ENCODE results near the gene FNBP1L.

DNA sequence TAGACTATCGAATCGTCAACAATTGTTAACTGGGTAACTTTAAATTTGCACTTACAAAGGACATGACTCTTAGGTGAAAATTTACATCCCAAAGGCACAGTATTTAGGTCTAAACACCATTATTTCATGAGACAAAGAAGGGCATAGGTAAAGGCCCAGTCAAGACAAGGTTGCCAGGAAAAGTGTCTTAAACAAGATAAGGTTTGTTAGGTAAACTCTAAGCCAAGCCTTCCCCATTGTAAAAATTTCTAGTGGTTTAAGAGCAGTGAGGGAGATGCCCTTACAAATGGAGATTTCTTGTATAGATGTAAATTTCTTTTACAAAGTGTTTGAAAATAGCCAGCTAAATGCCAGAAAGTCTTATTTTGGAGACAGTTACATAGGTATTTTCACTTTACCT is 36.9 kb upstream of the FNBP1L start:
- TF ChIP-seq EZH2 (IDR thresholded peaks at IDR 0.05; ENCODE audit: low read depth, unreplicated experiment) (no peak), EZH2phosphoT487 (IDR thresholded peaks at IDR 0.05; ENCODE audit: unreplicated experiment) (no peak), ZNF114 (CRISPR knock-in tag; IDR thresholded peaks at IDR 0.05) (no peak), CREB1 (CRISPR knock-in tag; IDR thresholded peaks at IDR 0.05; ENCODE audit: low read depth) (no peak), POLR2AphosphoS5 (IDR thresholded peaks at IDR 0.05; ENCODE audit: low read depth) (no peak), JUNB (IDR thresholded peaks at IDR 0.05; ENCODE audit: unreplicated experiment) (no peak), STAT1 (IDR thresholded peaks at IDR 0.05; ENCODE audit: unreplicated experiment) (no peak), NANOG (IDR thresholded peaks at IDR 0.05; ENCODE audit: borderline replicate concordance) (peak; percentile 72)
- TF ChIP-seq, protein P1, sequence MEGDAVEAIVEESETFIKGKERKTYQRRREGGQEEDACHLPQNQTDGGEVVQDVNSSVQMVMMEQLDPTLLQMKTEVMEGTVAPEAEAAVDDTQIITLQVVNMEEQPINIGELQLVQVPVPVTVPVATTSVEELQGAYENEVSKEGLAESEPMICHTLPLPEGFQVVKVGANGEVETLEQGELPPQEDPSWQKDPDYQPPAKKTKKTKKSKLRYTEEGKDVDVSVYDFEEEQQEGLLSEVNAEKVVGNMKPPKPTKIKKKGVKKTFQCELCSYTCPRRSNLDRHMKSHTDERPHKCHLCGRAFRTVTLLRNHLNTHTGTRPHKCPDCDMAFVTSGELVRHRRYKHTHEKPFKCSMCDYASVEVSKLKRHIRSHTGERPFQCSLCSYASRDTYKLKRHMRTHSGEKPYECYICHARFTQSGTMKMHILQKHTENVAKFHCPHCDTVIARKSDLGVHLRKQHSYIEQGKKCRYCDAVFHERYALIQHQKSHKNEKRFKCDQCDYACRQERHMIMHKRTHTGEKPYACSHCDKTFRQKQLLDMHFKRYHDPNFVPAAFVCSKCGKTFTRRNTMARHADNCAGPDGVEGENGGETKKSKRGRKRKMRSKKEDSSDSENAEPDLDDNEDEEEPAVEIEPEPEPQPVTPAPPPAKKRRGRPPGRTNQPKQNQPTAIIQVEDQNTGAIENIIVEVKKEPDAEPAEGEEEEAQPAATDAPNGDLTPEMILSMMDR (conservative IDR thresholded peaks at IDR 0.05; ENCODE audit: low read depth in 2 of 2), result no peak
- TF ChIP-seq, protein P2, sequence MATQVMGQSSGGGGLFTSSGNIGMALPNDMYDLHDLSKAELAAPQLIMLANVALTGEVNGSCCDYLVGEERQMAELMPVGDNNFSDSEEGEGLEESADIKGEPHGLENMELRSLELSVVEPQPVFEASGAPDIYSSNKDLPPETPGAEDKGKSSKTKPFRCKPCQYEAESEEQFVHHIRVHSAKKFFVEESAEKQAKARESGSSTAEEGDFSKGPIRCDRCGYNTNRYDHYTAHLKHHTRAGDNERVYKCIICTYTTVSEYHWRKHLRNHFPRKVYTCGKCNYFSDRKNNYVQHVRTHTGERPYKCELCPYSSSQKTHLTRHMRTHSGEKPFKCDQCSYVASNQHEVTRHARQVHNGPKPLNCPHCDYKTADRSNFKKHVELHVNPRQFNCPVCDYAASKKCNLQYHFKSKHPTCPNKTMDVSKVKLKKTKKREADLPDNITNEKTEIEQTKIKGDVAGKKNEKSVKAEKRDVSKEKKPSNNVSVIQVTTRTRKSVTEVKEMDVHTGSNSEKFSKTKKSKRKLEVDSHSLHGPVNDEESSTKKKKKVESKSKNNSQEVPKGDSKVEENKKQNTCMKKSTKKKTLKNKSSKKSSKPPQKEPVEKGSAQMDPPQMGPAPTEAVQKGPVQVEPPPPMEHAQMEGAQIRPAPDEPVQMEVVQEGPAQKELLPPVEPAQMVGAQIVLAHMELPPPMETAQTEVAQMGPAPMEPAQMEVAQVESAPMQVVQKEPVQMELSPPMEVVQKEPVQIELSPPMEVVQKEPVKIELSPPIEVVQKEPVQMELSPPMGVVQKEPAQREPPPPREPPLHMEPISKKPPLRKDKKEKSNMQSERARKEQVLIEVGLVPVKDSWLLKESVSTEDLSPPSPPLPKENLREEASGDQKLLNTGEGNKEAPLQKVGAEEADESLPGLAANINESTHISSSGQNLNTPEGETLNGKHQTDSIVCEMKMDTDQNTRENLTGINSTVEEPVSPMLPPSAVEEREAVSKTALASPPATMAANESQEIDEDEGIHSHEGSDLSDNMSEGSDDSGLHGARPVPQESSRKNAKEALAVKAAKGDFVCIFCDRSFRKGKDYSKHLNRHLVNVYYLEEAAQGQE (IDR thresholded peaks at IDR 0.05; ENCODE audit: unreplicated experiment), result no peak
- TF ChIP-seq, protein P3, sequence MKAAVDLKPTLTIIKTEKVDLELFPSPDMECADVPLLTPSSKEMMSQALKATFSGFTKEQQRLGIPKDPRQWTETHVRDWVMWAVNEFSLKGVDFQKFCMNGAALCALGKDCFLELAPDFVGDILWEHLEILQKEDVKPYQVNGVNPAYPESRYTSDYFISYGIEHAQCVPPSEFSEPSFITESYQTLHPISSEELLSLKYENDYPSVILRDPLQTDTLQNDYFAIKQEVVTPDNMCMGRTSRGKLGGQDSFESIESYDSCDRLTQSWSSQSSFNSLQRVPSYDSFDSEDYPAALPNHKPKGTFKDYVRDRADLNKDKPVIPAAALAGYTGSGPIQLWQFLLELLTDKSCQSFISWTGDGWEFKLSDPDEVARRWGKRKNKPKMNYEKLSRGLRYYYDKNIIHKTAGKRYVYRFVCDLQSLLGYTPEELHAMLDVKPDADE (IDR thresholded peaks at IDR 0.05), result no peak
- TF ChIP-seq, protein P4, sequence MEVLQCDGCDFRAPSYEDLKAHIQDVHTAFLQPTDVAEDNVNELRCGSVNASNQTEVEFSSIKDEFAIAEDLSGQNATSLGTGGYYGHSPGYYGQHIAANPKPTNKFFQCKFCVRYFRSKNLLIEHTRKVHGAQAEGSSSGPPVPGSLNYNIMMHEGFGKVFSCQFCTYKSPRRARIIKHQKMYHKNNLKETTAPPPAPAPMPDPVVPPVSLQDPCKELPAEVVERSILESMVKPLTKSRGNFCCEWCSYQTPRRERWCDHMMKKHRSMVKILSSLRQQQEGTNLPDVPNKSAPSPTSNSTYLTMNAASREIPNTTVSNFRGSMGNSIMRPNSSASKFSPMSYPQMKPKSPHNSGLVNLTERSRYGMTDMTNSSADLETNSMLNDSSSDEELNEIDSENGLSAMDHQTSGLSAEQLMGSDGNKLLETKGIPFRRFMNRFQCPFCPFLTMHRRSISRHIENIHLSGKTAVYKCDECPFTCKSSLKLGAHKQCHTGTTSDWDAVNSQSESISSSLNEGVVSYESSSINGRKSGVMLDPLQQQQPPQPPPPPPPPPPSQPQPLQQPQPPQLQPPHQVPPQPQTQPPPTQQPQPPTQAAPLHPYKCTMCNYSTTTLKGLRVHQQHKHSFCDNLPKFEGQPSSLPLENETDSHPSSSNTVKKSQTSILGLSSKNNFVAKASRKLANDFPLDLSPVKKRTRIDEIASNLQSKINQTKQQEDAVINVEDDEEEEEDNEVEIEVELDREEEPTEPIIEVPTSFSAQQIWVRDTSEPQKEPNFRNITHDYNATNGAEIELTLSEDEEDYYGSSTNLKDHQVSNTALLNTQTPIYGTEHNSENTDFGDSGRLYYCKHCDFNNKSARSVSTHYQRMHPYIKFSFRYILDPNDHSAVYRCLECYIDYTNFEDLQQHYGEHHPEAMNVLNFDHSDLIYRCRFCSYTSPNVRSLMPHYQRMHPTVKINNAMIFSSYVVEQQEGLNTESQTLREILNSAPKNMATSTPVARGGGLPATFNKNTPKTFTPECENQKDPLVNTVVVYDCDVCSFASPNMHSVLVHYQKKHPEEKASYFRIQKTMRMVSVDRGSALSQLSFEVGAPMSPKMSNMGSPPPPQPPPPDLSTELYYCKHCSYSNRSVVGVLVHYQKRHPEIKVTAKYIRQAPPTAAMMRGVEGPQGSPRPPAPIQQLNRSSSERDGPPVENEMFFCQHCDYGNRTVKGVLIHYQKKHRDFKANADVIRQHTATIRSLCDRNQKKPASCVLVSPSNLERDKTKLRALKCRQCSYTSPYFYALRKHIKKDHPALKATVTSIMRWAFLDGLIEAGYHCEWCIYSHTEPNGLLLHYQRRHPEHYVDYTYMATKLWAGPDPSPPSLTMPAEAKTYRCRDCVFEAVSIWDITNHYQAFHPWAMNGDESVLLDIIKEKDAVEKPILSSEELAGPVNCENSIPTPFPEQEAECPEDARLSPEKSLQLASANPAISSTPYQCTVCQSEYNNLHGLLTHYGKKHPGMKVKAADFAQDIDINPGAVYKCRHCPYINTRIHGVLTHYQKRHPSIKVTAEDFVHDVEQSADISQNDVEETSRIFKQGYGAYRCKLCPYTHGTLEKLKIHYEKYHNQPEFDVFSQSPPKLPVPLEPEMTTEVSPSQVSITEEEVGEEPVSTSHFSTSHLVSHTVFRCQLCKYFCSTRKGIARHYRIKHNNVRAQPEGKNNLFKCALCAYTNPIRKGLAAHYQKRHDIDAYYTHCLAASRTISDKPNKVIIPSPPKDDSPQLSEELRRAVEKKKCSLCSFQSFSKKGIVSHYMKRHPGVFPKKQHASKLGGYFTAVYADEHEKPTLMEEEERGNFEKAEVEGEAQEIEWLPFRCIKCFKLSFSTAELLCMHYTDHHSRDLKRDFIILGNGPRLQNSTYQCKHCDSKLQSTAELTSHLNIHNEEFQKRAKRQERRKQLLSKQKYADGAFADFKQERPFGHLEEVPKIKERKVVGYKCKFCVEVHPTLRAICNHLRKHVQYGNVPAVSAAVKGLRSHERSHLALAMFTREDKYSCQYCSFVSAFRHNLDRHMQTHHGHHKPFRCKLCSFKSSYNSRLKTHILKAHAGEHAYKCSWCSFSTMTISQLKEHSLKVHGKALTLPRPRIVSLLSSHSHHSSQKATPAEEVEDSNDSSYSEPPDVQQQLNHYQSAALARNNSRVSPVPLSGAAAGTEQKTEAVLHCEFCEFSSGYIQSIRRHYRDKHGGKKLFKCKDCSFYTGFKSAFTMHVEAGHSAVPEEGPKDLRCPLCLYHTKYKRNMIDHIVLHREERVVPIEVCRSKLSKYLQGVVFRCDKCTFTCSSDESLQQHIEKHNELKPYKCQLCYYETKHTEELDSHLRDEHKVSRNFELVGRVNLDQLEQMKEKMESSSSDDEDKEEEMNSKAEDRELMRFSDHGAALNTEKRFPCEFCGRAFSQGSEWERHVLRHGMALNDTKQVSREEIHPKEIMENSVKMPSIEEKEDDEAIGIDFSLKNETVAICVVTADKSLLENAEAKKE (CRISPR knock-in tag; IDR thresholded peaks at IDR 0.05), result no peak
